IMR-90 (cell line): ENCODE results near the gene LRPAP1. TPM values are rescaled to one million over a fixed set of nuclear protein-coding genes. Genes with fewer than 3 reads are reported as not detected.

Source experiments
- ATAC-seq: fragments of 200-7000 bp; cut with Tn5 transposase; 2 replicates; pipeline ENCODE4 v1.9.1; 2020; ENCODE audit warnings: low read depth, mild to moderate bottlenecking, moderate library complexity
- BruUV-seq: library from RNA; stranded (reverse); fragments of 400-500 nt; replicated peaks from 2 replicates; lab custom pipeline; 2021; lab: Mats Ljungman, UMichigan
- CTCF ChIA-PET: fragments of 300-600 bp; formaldehyde crosslinking; extraction: SDS; loops from one replicate; lab custom pipeline; 2021; ENCODE audit warnings: antibody characterized with exemption; lab: Yijun Ruan, JAX
- POLR2A ChIA-PET: fragments of 300-600 bp; sonication (Branson Sonifier 250); formaldehyde crosslinking; loops from one replicate; lab custom pipeline; 2022; ENCODE audit warnings: antibody characterized with exemption; ENCODE audit not compliant: unreplicated experiment; lab: Charles Lee
- DNase-seq: peaks from one replicate; pipeline ENCODE4 v3.0.0; 2013
- H2AFZ ChIP-seq: replicated peaks from 2 replicates; pipeline ENCODE3; 2013; ENCODE audit warnings: low read length, mild to moderate bottlenecking; ENCODE audit not compliant: poor library complexity
- H2AK5ac ChIP-seq: 2 replicates; pipeline ENCODE4 v1.6.1; 2013; ENCODE audit warnings: low read depth, low read length, inconsistent platforms
- H2AK9ac ChIP-seq: replicated peaks from 2 replicates; pipeline ENCODE3; 2013; ENCODE audit warnings: mild to moderate bottlenecking, low read depth, low read length, moderate library complexity; ENCODE audit not compliant: poor library complexity
- H2BK120ac ChIP-seq: 2 replicates; pipeline ENCODE4 v1.6.1; 2013; ENCODE audit warnings: low read depth, low read length, inconsistent platforms
- H2BK15ac ChIP-seq: 3 replicates; pipeline ENCODE4 v1.6.1; 2013; ENCODE audit warnings: low read depth, low read length, inconsistent platforms
- H2BK20ac ChIP-seq: 2 replicates; pipeline ENCODE4 v1.6.1; 2013; ENCODE audit warnings: low read depth, mild to moderate bottlenecking, inconsistent platforms, low read length, moderate library complexity
- H2BK5ac ChIP-seq: 2 replicates; pipeline ENCODE4 v1.6.1; 2013; ENCODE audit warnings: mild to moderate bottlenecking, low read depth, low read length, inconsistent platforms; ENCODE audit not compliant: poor library complexity, severe bottlenecking
- H3K14ac ChIP-seq: replicated peaks from 2 replicates; pipeline ENCODE4 v1.6.1; 2013; ENCODE audit warnings: low read depth, low read length, inconsistent platforms
- H3K18ac ChIP-seq: 2 replicates; pipeline ENCODE4 v1.6.1; 2013; ENCODE audit warnings: low read depth, low read length, control low read depth
- H3K23ac ChIP-seq: 2 replicates; pipeline ENCODE4 v1.6.1; 2013; ENCODE audit warnings: low read depth, low read length, inconsistent platforms
- H3K27ac ChIP-seq: 2 replicates; pipeline ENCODE4 v1.5.1; 2013; ENCODE audit warnings: mild to moderate bottlenecking, control low read depth, low read length; ENCODE audit not compliant: insufficient read depth
- H3K27me3 ChIP-seq: 2 replicates; pipeline ENCODE4 v1.6.1; 2013; ENCODE audit warnings: low read length; ENCODE audit not compliant: control insufficient read depth, insufficient read depth
- H3K36me3 ChIP-seq: 2 replicates; pipeline ENCODE4 v1.6.1; 2013; ENCODE audit warnings: low read length, mixed read lengths; ENCODE audit not compliant: control insufficient read depth, insufficient read depth
- H3K4ac ChIP-seq: 2 replicates; pipeline ENCODE4 v1.6.1; 2013; ENCODE audit warnings: low read depth, low read length, inconsistent platforms
- H3K4me1 ChIP-seq: 2 replicates; pipeline ENCODE4 v1.6.1; 2013; ENCODE audit warnings: low read length, mixed read lengths; ENCODE audit not compliant: control insufficient read depth, insufficient read depth
- H3K4me2 ChIP-seq: 2 replicates; pipeline ENCODE4 v1.6.1; 2013; ENCODE audit warnings: low read depth, mild to moderate bottlenecking, control low read depth, low read length, moderate library complexity
- H3K4me3 ChIP-seq: 2 replicates; pipeline ENCODE4 v1.5.1; 2013; ENCODE audit warnings: low read depth, mild to moderate bottlenecking, control low read depth, low read length, moderate library complexity; ENCODE audit not compliant: insufficient read depth
- H3K56ac ChIP-seq: 2 replicates; pipeline ENCODE4 v1.6.1; 2013; ENCODE audit warnings: low read length, inconsistent platforms; ENCODE audit not compliant: insufficient read depth; ENCODE audit errors: extremely low read depth
- H3K79me1 ChIP-seq, 2 experiments: 2 replicates each; pipeline ENCODE4 v1.6.1; 2013; ENCODE audit warnings: low read length in 2 of 2, inconsistent platforms in 1 of 2, low read depth in 1 of 2
- H3K9ac ChIP-seq: 2 replicates; pipeline ENCODE4 v1.6.1; 2013; ENCODE audit warnings: low read depth, low read length, control low read depth
- H3K9me1 ChIP-seq: 2 replicates; pipeline ENCODE4 v1.6.1; 2013; ENCODE audit warnings: low read length, inconsistent platforms; ENCODE audit not compliant: insufficient read depth
- H3K9me3 ChIP-seq: 2 replicates; pipeline ENCODE4 v1.6.1; 2013; ENCODE audit warnings: low read length; ENCODE audit not compliant: control insufficient read depth, insufficient read depth
- H4K20me1 ChIP-seq: 2 replicates; pipeline ENCODE4 v1.6.1; 2013; ENCODE audit warnings: low read length, inconsistent platforms; ENCODE audit not compliant: insufficient read depth
- H4K5ac ChIP-seq: 2 replicates; pipeline ENCODE4 v1.6.1; 2013; ENCODE audit warnings: mild to moderate bottlenecking, low read depth, low read length, control low read depth
- H4K8ac ChIP-seq, 2 experiments: 2 replicates each; pipeline ENCODE4 v1.6.1; 2013; ENCODE audit warnings: low read depth in 2 of 2, low read length in 2 of 2, control low read depth in 1 of 2, inconsistent platforms in 1 of 2
- H4K91ac ChIP-seq: 2 replicates; pipeline ENCODE4 v1.6.1; 2013; ENCODE audit warnings: low read depth, low read length, inconsistent platforms; ENCODE audit not compliant: insufficient read depth
- BHLHE40 ChIP-seq: fragments of 150-350 bp; IDR thresholded peaks from 2 replicates; pipeline ENCODE4 v1.6.1; 2016; ENCODE audit warnings: mild to moderate bottlenecking, low read depth, low read length
- CEBPB ChIP-seq: IDR thresholded peaks from 2 replicates; pipeline ENCODE4 v1.6.1; 2012; ENCODE audit warnings: low read depth, low read length, improper control_type of control experiment
- CHD1 ChIP-seq: IDR thresholded peaks from 2 replicates; pipeline ENCODE4 v1.6.1; 2012; ENCODE audit warnings: low read depth, low read length, improper control_type of control experiment
- FOS ChIP-seq: fragments of 150-350 bp; IDR thresholded peaks from 2 replicates; pipeline ENCODE4 v1.6.1; 2016; ENCODE audit warnings: low read depth, low read length
- MAFK ChIP-seq: IDR thresholded peaks from 2 replicates; pipeline ENCODE4 v1.6.1; 2012; ENCODE audit warnings: low read depth, low read length, improper control_type of control experiment
- MAZ ChIP-seq: IDR thresholded peaks from 2 replicates; pipeline ENCODE4 v1.6.1; 2012; ENCODE audit warnings: low read depth, mild to moderate bottlenecking, low read length, improper control_type of control experiment, moderate library complexity, borderline replicate concordance
- MXI1 ChIP-seq: IDR thresholded peaks from 2 replicates; pipeline ENCODE4 v1.6.1; 2012; ENCODE audit warnings: low read depth, mild to moderate bottlenecking, low read length, moderate library complexity, borderline replicate concordance
- NFE2L2 ChIP-seq: fragments of 150-350 bp; IDR thresholded peaks from 2 replicates; pipeline ENCODE4 v1.6.1; 2016; ENCODE audit warnings: low read depth, mild to moderate bottlenecking, low read length
- POLR2A ChIP-seq: IDR thresholded peaks from 2 replicates; pipeline ENCODE4 v1.6.1; 2012; ENCODE audit warnings: mild to moderate bottlenecking, low read depth, low read length
- RAD21 ChIP-seq: IDR thresholded peaks from 2 replicates; pipeline ENCODE4 v1.6.1; 2012; ENCODE audit warnings: low read length, improper control_type of control experiment
- RCOR1 ChIP-seq: IDR thresholded peaks from 2 replicates; pipeline ENCODE4 v1.6.1; 2012; ENCODE audit warnings: mild to moderate bottlenecking, low read length, improper control_type of control experiment; ENCODE audit not compliant: insufficient replicate concordance
- RFX5 ChIP-seq: IDR thresholded peaks from 2 replicates; pipeline ENCODE4 v1.8.0; 2012; ENCODE audit warnings: low read depth, mild to moderate bottlenecking, low read length, moderate library complexity
- SMC3 ChIP-seq: fragments of 150-350 bp; IDR thresholded peaks from 2 replicates; pipeline ENCODE4 v1.6.1; 2016; ENCODE audit warnings: low read depth, mild to moderate bottlenecking, antibody characterized with exemption, low read length, moderate library complexity
- WGBS, 2 experiments: methylation state at CpG; one replicate each; pipeline versions ENCODE4 v1.1.5 to v1.1.7; 2013; ENCODE audit warnings: missing lambda C conversion rate in 2 of 2; ENCODE audit not compliant: insufficient read length in 1 of 2; ENCODE audit errors: extremely low coverage in 2 of 2; 5-methylcytosine and 5-hydroxymethylcytosine counted together
- dilution Hi-C: fragments of 300-500 bp; cut with HindIII; formaldehyde crosslinking; loops from one replicate; pipeline ENCODE4 v1.14.3; 2018; ENCODE audit warnings: low sequenced_read_pairs; ENCODE audit not compliant: unreplicated experiment
- in situ Hi-C: fragments of 300-500 bp; cut with MboI; formaldehyde crosslinking; loops from 3 replicates; pipeline ENCODE4 v1.14.3; 2019; ENCODE audit warnings: low sequenced_read_pairs, inconsistent platforms, mixed read lengths
- intact Hi-C: fragments of 100-400 bp; cut with micrococcal nuclease; formaldehyde crosslinking; loops from 2 replicates; pipeline ENCODE4 v1.10.0; 2022
- polyA plus RNA-seq, 3 experiments: library from polyadenylated mRNA; depleted of rRNA; stranded (reverse); fragments of >200 nt; gene quantifications; 2 replicates each; pipeline ENCODE4 v1.2.3, GENCODE V29; 2012; ENCODE audit warnings: low replicate concordance in 1 of 3
- total RNA-seq: library from RNA; depleted of rRNA; stranded (reverse); fragments of >200 nt; gene quantifications from 2 replicates; pipeline ENCODE4 v1.2.3, GENCODE V29; 2012
- TF ChIP-seq, protein P1 (sequence below): conservative IDR thresholded peaks from 2 replicates; pipeline ENCODE4 v1.5.1; 2012; ENCODE audit warnings: mild to moderate bottlenecking, low read depth, low read length, improper control_type of control experiment
- TF ChIP-seq, protein P2 (sequence below): fragments of 150-350 bp; IDR thresholded peaks from 2 replicates; pipeline ENCODE4 v1.6.1; 2017; ENCODE audit warnings: mild to moderate bottlenecking, antibody characterized with exemption, low read length, low read depth
- TF ChIP-seq, protein P3 (sequence below): fragments of 150-350 bp; IDR thresholded peaks from 2 replicates; pipeline ENCODE4 v1.6.1; 2016; ENCODE audit warnings: low read depth, mild to moderate bottlenecking, low read length, moderate library complexity, borderline replicate concordance

Gene LRPAP1
- total and polyA plus RNA-seq, 2 of the 4 experiments (the other 2 are of a cell fraction): 135 to 175 TPM

DNA sequence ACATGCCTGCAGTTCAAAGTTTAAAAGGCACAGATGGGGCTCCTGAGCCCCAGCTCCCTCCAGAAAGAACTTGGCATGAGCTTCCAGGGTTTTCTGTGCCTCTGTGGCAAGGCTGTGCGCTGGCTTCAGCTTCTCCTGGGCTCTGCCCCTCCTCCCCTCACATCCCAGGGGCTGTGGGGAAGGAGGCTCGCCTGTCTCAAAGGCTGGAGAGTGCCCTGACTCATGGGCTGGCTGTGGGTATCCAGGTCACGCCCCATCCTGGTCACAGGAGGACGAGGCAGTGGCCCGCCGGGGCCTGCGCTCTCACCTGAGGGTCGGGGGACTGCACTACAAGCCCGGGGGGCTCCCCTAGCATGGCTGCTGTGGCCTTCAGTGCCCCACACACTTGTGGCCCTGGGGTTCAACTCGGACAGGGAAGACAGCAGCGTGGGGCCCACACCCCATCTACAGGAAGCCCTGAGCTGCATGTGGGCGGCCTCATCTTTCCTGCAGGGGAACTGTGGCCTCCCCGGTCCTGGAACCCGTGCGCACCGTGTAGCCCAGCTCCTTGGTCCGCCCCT is 17.9 kb downstream of the LRPAP1 start:
- H3K36me3 ChIP-seq: peaks cover 64% of the 10 kb centered on the region

More for the DNA sequence above, 17.9 kb downstream of the LRPAP1 start:
- Histone ChIP-seq H3K27me3 (no peaks in the 10 kb centered on the region), H2AK5ac (no peak overlapping the region), H3K23ac (no peak overlapping the region), H3K9me3 (no peaks in the 10 kb centered on the region), H3K9ac (no peak overlapping the region), H3K18ac (no peak overlapping the region), H4K5ac (no peak overlapping the region), H3K56ac (no peak overlapping the region), H2BK5ac (no peak overlapping the region), H2BK20ac (no peak overlapping the region), H3K4me2 (no peak overlapping the region), H2BK120ac (no peak overlapping the region), H3K9me1 (no peaks in the 10 kb centered on the region), H3K27ac (no peak overlapping the region), H3K14ac (no peak overlapping the region), H2AK9ac (no peak overlapping the region), H3K4me1 (no peaks in the 10 kb centered on the region), H3K4me3 (no peak overlapping the region), H4K20me1 (no peaks in the 10 kb centered on the region; the same call in 1 of the 2 replicates), H3K79me1 (peaks cover 0 to 10% of the 10 kb centered on the region in 2 experiments; a peak in 1 of 4 replicates), H2AFZ (no peak overlapping the region), H2BK15ac (no peak overlapping the region), H4K8ac (no peak overlapping the region), H3K4ac (no peak overlapping the region), H4K91ac (no peak overlapping the region)
- BruUV-seq: no TSS peak
- ATAC-seq: no peak
- CTCF ChIA-PET: interaction anchor here (0.6 kb wide), 1 partner anchor 314 kb away, joined by 3 read pairs; no protein-coding TSS in a partner anchor
- POLR2A ChIA-PET: no interaction called here
- intact Hi-C loops (no loop called here), in situ Hi-C loops (no loop called here), dilution Hi-C loops (no loop called here)
- WGBS, 2 experiments: 80% methylated on average over 3 of the region's 17 CpGs; no CpG with 5 or more reads in 1 of the 2 experiments
- TF ChIP-seq, protein P1, sequence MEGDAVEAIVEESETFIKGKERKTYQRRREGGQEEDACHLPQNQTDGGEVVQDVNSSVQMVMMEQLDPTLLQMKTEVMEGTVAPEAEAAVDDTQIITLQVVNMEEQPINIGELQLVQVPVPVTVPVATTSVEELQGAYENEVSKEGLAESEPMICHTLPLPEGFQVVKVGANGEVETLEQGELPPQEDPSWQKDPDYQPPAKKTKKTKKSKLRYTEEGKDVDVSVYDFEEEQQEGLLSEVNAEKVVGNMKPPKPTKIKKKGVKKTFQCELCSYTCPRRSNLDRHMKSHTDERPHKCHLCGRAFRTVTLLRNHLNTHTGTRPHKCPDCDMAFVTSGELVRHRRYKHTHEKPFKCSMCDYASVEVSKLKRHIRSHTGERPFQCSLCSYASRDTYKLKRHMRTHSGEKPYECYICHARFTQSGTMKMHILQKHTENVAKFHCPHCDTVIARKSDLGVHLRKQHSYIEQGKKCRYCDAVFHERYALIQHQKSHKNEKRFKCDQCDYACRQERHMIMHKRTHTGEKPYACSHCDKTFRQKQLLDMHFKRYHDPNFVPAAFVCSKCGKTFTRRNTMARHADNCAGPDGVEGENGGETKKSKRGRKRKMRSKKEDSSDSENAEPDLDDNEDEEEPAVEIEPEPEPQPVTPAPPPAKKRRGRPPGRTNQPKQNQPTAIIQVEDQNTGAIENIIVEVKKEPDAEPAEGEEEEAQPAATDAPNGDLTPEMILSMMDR: no peak
- TF ChIP-seq POLR2A: no peak
- TF ChIP-seq CHD1: no peak
- TF ChIP-seq RAD21: no peak
- TF ChIP-seq FOS: no peak
- no peak for TF ChIP-seq RCOR1
- TF ChIP-seq BHLHE40: no peak
- TF ChIP-seq RFX5: no peak
- TF ChIP-seq, protein P2, sequence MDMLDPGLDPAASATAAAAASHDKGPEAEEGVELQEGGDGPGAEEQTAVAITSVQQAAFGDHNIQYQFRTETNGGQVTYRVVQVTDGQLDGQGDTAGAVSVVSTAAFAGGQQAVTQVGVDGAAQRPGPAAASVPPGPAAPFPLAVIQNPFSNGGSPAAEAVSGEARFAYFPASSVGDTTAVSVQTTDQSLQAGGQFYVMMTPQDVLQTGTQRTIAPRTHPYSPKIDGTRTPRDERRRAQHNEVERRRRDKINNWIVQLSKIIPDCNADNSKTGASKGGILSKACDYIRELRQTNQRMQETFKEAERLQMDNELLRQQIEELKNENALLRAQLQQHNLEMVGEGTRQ: no peak
- TF ChIP-seq MAZ: no peak
- TF ChIP-seq MXI1: no peak
- TF ChIP-seq CEBPB: no peak
- TF ChIP-seq, protein P3, sequence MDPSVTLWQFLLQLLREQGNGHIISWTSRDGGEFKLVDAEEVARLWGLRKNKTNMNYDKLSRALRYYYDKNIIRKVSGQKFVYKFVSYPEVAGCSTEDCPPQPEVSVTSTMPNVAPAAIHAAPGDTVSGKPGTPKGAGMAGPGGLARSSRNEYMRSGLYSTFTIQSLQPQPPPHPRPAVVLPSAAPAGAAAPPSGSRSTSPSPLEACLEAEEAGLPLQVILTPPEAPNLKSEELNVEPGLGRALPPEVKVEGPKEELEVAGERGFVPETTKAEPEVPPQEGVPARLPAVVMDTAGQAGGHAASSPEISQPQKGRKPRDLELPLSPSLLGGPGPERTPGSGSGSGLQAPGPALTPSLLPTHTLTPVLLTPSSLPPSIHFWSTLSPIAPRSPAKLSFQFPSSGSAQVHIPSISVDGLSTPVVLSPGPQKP: no peak
- TF ChIP-seq SMC3: no peak
- TF ChIP-seq NFE2L2: no peak
- no peak for TF ChIP-seq MAFK
- no peak for DNase-seq
